Erythroblast (primary cell): ENCODE measurements around the gene GFM1.
A peak's percentile ranks its signal among the peaks of the same experiment; 100 is the strongest.

ENCODE experiments used
- DNase-seq, 2 experiments: peaks; one replicate each; lab custom pipeline; 2025; lab: John Stamatoyannopoulos, UW
- GATA1 ChIP-seq: IDR thresholded peaks from 2 replicates; pipeline ENCODE4 v1.6.1; 2011; ENCODE audit warnings: low read depth, mild to moderate bottlenecking, control low read depth, low read length, moderate library complexity
- POLR2A ChIP-seq: IDR thresholded peaks from 2 replicates; pipeline ENCODE4 v1.6.1; 2011; ENCODE audit warnings: mild to moderate bottlenecking, low read length

The GFM1 gene

GRCh38 chr3:158644345-158644908 is at the start of gene GFM1:
Gene GFM1 (plus strand): TSS chr3:158644527. CDS start chr3:158644635, 108 bp downstream.
- DNase-seq: peak; percentile 97
- TF ChIP-seq POLR2A (peak; percentile 89), GATA1 (no peak)

GRCh38 chr3:158600787-158601186 is 43.5 kb upstream of the GFM1 start:
- no peak for DNase-seq

GRCh38 chr3:158602227-158602626 is 42.1 kb upstream of the GFM1 start:
- TF ChIP-seq GATA1 (no peak), POLR2A (no peak)
- no peak for DNase-seq

More at GRCh38 chr3:158600787-158601186, 43.5 kb upstream of the GFM1 start:
- no peak for TF ChIP-seq POLR2A
- no peak for TF ChIP-seq GATA1

GRCh38 chr3:158617982-158618875 is 26.1 kb upstream of the GFM1 start:
- TF ChIP-seq POLR2A: no peak
- TF ChIP-seq GATA1: no peak
- DNase-seq: peak; percentile 2 to 6

GRCh38 chr3:158625881-158626280 is 18.4 kb upstream of the GFM1 start:
- no peak for DNase-seq
- TF ChIP-seq GATA1 (no peak), POLR2A (no peak)

GRCh38 chr3:158631981-158632380 is 12.3 kb upstream of the GFM1 start:
- DNase-seq: no peak

GRCh38 chr3:158640646-158641045 is 3.7 kb upstream of the GFM1 start:
- TF ChIP-seq GATA1 (no peak), POLR2A (no peak)
- no peak for DNase-seq

More at GRCh38 chr3:158631981-158632380, 12.3 kb upstream of the GFM1 start:
- TF ChIP-seq GATA1 (no peak), POLR2A (no peak)

- peak in 1 of 2 experiments; percentile 65 for DNase-seq
- TF ChIP-seq POLR2A (no peak), GATA1 (no peak)
Observed at GRCh38 chr3:158642005-158642404, 2.3 kb upstream of the GFM1 start.

- DNase-seq: no peak
- TF ChIP-seq POLR2A (no peak), GATA1 (no peak)
Observed at GRCh38 chr3:158642474-158643210, 1.7 kb upstream of the GFM1 start.

GRCh38 chr3:158649791-158650190 is 5.5 kb downstream of the GFM1 start:
- DNase-seq: peak; percentile 20 to 45
- TF ChIP-seq POLR2A (no peak), GATA1 (no peak)

- TF ChIP-seq GATA1 (no peak), POLR2A (no peak)
- DNase-seq: no peak
Observed at GRCh38 chr3:158651192-158651591, 6.9 kb downstream of the GFM1 start.

- DNase-seq: no peak
- no peak for TF ChIP-seq POLR2A
- TF ChIP-seq GATA1: no peak
Observed at GRCh38 chr3:158652463-158652862, 8.1 kb downstream of the GFM1 start.

GRCh38 chr3:158658889-158659288 is 14.6 kb downstream of the GFM1 start:
- TF ChIP-seq GATA1 (no peak), POLR2A (no peak)
- no peak for DNase-seq

GRCh38 chr3:158659454-158660237 is 15.3 kb downstream of the GFM1 start:
- TF ChIP-seq GATA1 (no peak), POLR2A (no peak)
- peak; percentile 80 to 86 for DNase-seq
